ENCODE results near the gene MIER1. TPM values are rescaled to one million over a fixed set of nuclear protein-coding genes. Genes with fewer than 3 reads are reported as not detected.

MIER1 gene
- total and polyA plus RNA-seq, 9 donors, result 16.2 to 51.2 (median 45.8) TPM

DNA sequence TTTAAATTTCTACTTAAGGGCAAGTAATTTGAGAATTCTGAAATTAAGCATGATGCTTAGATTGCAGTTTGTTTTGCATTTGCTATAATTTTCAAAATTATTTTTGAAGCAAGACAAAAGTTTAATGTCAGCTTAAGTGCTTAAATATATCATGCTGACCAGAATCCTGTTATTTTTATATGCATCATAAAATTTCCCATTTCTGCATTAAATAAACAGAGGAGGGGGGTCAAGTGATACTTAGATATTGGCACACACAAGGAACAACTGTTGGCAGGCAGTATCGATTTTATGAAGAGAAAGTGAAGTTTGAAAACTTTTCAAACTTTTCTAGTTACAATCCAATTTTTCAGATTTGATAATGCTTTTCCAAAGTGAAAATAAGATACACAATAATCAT, 61.0 kb downstream of the MIER1 start:
- TF ChIP-seq, protein P1, sequence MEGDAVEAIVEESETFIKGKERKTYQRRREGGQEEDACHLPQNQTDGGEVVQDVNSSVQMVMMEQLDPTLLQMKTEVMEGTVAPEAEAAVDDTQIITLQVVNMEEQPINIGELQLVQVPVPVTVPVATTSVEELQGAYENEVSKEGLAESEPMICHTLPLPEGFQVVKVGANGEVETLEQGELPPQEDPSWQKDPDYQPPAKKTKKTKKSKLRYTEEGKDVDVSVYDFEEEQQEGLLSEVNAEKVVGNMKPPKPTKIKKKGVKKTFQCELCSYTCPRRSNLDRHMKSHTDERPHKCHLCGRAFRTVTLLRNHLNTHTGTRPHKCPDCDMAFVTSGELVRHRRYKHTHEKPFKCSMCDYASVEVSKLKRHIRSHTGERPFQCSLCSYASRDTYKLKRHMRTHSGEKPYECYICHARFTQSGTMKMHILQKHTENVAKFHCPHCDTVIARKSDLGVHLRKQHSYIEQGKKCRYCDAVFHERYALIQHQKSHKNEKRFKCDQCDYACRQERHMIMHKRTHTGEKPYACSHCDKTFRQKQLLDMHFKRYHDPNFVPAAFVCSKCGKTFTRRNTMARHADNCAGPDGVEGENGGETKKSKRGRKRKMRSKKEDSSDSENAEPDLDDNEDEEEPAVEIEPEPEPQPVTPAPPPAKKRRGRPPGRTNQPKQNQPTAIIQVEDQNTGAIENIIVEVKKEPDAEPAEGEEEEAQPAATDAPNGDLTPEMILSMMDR (IDR thresholded peaks at IDR 0.05), result no peak
- no peak for TF ChIP-seq POLR2A (IDR thresholded peaks at IDR 0.05)
- TF ChIP-seq EP300 (IDR thresholded peaks at IDR 0.05), result no peak
- H3K9me3 ChIP-seq, result no peaks in the 10 kb centered on the region
- no peak overlapping the region for H3K27ac ChIP-seq
- DNase-seq, result no peak
- intact Hi-C loops (cut with DNase I), result no loop called here
- no peaks in the 10 kb centered on the region for H3K36me3 ChIP-seq
- H3K4me3 ChIP-seq, result no peak overlapping the region
- H3K27me3 ChIP-seq, result no peaks in the 10 kb centered on the region
- WGBS, 3 donors, result 16 to 26% (median 21%) methylated on average over 1 of the region's 1 CpG
- no peaks in the 10 kb centered on the region for H3K4me1 ChIP-seq (ENCODE audit: insufficient read depth)

DNA sequence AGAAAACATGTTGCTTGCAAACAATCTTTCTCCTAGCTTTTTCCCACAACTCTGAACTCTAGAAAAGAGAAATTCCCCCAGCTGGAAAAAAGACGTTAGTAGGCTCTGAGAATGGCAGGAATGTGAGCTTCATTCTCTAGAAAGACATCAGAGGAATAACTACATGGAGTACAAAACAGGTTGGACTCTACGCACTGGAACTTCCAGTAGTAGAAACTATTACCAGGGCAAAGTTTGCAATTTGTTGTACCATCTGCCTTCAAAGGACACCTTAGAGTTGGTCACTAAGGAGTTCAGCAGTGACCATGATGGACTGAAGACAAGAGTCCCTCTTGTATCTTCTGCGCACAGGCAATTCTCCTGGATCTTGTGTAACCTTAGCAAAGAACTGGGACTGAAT, 68.3 kb downstream of the MIER1 start:
- no peak overlapping the region for H3K27ac ChIP-seq
- WGBS, 3 donors, result 76 to 93% (median 89%) methylated on average over 3 of the region's 3 CpGs
- TF ChIP-seq EP300 (IDR thresholded peaks at IDR 0.05) (no peak), POLR2A (IDR thresholded peaks at IDR 0.05) (no peak)
- TF ChIP-seq, protein P1 (IDR thresholded peaks at IDR 0.05), result no peak
- DNase-seq, result no peak
- H3K4me3 ChIP-seq, result no peak overlapping the region
- no peaks in the 10 kb centered on the region for H3K4me1 ChIP-seq (ENCODE audit: insufficient read depth)
- no peaks in the 10 kb centered on the region for H3K36me3 ChIP-seq
- no peaks in the 10 kb centered on the region for H3K9me3 ChIP-seq
- H3K27me3 ChIP-seq, result no peaks in the 10 kb centered on the region
- intact Hi-C loops (cut with DNase I), result loop anchor here in 3 of 4 donors (10.0 kb wide), 2 partner anchors 62 to 152 kb away; partner anchors contain the start of gene SLC35D1 (in 1 of the 3)

DNA sequence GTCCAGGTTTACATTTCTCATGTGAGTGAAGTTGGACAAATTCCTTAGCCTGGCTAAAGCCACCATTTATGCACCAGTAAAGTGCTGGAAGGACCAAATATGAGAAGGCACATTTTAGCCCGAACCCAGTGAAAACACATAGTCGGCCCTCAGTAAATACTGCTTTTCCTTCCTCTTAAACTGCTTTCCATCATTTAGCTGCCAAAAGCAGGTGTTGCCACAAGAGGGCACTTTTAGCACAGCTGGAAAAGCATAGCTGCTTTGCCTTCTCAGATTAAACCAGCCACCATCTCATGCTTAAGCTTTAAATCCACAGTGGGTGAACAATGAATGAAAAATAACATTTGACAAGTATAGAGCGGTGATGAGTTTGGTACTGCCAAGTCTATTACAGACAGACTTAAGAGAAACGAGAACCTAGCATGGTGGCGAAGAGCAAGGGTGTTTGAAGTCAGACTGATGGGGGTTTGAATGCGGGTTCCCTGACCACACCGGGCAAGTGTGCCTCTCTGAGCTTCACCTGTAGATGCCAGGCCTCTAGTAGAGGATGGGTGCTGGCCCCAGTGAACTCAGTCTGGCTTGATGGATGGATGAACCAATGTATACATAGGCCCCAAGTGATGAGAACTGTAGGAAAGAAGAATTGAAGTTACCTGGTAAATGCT, 71.4 kb downstream of the MIER1 start:
- Histone ChIP-seq H3K27ac (no peak overlapping the region), H3K4me1 (ENCODE audit: insufficient read depth) (no peaks in the 10 kb centered on the region), H3K36me3 (no peaks in the 10 kb centered on the region), H3K9me3 (no peaks in the 10 kb centered on the region), H3K27me3 (no peaks in the 10 kb centered on the region), H3K4me3 (no peak overlapping the region)
- TF ChIP-seq, protein P1 (IDR thresholded peaks at IDR 0.05), result peak in 2 of 3 donors; percentile 34 to 36
- TF ChIP-seq POLR2A (IDR thresholded peaks at IDR 0.05), result no peak
- DNase-seq, result peak in 4 of 5 donors; percentile 21 to 66 (median 42)
- intact Hi-C loops (cut with DNase I), result loop anchor here in 3 of 4 donors (10.0 kb wide), 2 partner anchors 59 to 149 kb away; partner anchors contain the start of gene SLC35D1 (in 1 of the 3)
- WGBS, 3 donors, result 71 to 73% (median 73%) methylated on average over 7 of the region's 7 CpGs

DNA sequence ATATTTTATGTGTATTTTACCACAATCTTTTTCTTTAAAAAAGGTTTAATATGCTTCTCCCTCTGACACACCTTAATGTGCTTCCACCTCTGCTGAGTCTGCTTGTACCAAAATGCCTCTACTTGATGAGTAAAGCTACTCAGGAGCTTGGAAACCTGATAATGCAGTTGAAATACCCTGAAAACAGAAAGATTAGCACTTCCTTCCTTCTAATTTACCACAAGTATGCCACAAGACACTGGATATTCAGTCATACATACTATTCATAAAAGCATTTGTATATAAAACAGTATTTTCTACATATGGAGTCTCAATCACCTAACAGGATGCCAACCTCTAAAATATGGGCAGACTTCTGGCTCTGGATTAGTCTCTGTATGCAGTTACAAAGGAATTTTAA, 74.2 kb downstream of the MIER1 start:
- DNase-seq, result no peak
- Histone ChIP-seq H3K4me1 (ENCODE audit: insufficient read depth) (no peaks in the 10 kb centered on the region), H3K27me3 (no peaks in the 10 kb centered on the region), H3K36me3 (no peaks in the 10 kb centered on the region), H3K27ac (no peak overlapping the region), H3K9me3 (no peaks in the 10 kb centered on the region), H3K4me3 (no peak overlapping the region)
- TF ChIP-seq EP300 (IDR thresholded peaks at IDR 0.05) (no peak), POLR2A (IDR thresholded peaks at IDR 0.05) (no peak)
- intact Hi-C loops (cut with DNase I), result loop anchor here in 3 of 4 donors (10.0 kb wide), 2 partner anchors 56 to 146 kb away; partner anchors contain the start of gene SLC35D1 (in 1 of the 3)

All from ovary (tissue), 9 donors.